HG02884 (cell line): Measurements from ENCODE around the gene LRRC19.

Experiments
- ATAC-seq: cut with Tn5 transposase; IDR thresholded peaks from one replicate; pipeline ENCODE4 v1.9.1; 2021; ENCODE audit warnings: mild to moderate bottlenecking, moderate library complexity; ENCODE audit not compliant: unreplicated experiment

The LRRC19 gene

GRCh38 chr9:27005491-27005890, at the start of gene LRRC19:
TSS of gene LRRC19 (minus strand) at chr9:27005672. CDS start at chr9:26999694, 5,978 bp downstream.
- no peak for ATAC-seq

- no peak for ATAC-seq
Observed at GRCh38 chr9:27054841-27055240, 49.4 kb upstream of the LRRC19 start.

GRCh38 chr9:27054125-27054524, 48.7 kb upstream of the LRRC19 start:
- ATAC-seq = no peak

DNA sequence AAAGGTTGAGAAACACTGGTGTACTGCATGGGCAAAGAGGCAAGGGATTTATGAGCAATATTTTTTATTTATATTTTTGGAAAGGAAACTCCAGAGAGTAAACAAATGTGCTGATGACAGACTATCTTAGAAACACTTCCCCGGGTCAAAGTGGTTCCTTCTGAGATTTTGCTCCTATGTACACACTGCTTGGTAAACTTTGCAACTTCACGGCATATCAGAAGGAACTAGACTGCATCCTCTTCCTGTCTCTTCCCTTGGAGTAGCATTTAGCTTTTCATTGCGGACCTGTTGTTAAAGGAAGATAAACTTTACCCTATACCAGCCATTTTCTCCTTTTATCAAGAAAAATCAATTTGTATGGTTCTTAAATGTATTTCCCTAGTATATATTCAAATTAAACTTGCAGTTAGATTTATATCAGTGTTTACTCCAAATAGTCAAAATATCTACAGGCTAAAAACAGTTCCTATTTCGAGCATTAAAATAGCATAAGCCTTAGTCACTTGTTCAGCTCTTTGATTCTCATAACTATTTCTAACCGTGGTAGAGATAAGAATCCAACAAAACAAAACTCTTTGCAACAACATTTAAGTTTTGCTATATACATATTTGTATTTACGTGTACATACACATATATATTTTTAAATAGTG, 48.0 kb upstream of the LRRC19 start:
- no peak for ATAC-seq

GRCh38 chr9:27047136-27047535, 41.7 kb upstream of the LRRC19 start:
- no peak for ATAC-seq

- no peak for ATAC-seq
Observed at GRCh38 chr9:27043176-27043575, 37.7 kb upstream of the LRRC19 start.

- ATAC-seq = no peak
Observed at GRCh38 chr9:27042476-27042875, 37.0 kb upstream of the LRRC19 start.

- ATAC-seq = no peak
Observed at GRCh38 chr9:27041746-27042145, 36.3 kb upstream of the LRRC19 start.

GRCh38 chr9:27037499-27037898, 32.0 kb upstream of the LRRC19 start:
- no peak for ATAC-seq

DNA sequence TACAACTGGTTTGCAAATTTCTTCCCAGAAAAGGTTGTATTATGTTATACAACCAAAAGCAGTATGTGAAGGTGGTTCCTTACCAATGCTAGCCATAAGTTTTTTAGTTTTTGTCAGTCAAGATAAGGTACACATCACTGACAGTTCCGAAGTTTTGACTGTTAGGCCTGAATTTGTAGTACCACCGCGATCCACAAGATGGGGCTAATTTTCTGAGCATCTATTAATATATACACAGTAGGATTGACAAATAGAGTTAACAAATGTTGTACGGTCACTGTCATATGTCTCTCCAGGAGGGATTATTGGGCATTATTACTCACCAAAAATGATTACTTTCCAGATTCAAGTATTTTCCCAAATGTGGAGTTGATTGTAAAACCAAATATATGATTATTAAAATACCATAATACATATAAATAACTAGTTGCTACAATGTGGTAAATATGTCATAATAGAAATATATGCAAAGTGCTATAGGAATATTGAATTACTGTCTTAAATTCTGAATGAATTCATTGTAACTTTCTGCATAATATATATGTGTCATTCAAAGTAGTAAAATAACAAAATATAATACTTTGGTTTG, 28.4 kb upstream of the LRRC19 start:
- ATAC-seq = peak; percentile 93

GRCh38 chr9:27029186-27029585, 23.7 kb upstream of the LRRC19 start:
- ATAC-seq = no peak

DNA sequence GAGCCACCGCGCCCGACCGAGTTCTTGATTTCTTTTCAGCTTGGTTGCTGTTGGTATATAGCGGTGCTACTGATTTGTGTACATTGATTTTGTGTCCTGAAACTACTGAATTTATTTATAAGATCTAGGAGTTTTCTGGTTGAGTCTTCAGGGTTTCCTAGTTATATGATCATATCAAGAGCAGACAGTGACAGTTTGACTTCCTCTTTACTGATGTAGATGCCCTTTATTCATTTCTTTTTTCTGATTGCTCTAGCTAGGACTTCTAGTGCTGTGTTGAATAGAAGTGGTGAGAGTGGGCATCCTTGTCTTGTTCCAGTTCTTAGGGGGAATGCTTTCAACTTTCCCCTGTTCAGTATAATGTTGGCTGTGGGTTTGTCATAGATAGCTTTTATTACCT, 17.4 kb upstream of the LRRC19 start:
- no peak for ATAC-seq

DNA sequence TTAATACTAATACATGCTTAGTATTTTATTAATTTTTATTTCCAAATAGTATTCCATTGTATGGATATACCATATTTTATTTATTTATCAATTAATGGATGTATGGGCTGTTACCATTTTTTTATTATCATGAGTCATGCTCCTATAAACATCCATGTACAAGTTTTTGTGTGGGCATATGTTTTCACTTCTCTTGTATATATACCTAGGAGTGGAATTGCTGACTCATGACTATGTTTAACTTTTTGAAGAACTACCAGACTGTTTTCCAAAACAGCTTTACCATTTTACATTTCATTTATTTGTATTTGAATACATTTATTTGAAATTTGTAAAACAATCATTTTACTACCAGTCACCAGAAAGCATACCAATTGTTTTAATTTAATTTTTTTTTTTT, 14.1 kb upstream of the LRRC19 start:
- no peak for ATAC-seq

GRCh38 chr9:27003426-27004077, 1.9 kb downstream of the LRRC19 start:
- ATAC-seq = no peak

DNA sequence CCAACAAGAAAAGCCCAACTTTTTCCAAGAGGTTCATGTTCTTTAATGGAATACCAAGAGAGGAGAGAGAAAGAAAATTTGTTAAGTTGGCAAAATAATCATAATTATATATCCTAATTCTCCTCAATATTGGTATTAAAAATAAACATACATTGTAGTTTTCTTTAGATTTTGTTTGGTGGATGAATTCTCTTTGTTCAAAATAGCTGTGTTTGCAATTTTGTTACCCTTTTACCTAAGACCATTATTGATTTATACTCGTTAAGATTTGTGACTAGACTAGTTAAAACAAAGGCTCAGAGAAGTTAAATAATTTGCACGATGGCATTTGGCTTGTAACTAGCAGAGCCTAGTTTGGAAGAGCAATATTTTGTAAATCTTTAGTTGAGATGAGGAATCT, 9.7 kb downstream of the LRRC19 start:
- no peak for ATAC-seq

DNA sequence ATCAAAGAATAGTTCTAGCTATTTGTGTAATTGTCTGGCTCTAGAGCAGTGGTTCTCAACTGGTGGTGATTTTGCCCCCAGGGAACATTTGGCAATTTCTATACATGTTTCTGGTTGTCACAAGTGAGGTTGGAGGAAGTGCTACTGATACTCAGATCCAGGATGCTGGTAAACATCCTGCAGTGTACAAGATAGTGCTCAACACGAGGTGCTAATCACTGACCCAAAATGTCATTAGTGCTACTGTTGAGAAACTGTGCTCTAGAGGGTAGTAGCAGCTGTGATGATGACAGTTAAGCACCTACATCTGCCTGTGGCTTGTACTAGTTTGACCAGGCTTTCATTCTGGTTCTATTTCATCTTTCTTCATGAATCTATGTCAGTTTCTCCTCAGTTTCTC, 22.1 kb downstream of the LRRC19 start:
- ATAC-seq = peak; percentile 62

DNA sequence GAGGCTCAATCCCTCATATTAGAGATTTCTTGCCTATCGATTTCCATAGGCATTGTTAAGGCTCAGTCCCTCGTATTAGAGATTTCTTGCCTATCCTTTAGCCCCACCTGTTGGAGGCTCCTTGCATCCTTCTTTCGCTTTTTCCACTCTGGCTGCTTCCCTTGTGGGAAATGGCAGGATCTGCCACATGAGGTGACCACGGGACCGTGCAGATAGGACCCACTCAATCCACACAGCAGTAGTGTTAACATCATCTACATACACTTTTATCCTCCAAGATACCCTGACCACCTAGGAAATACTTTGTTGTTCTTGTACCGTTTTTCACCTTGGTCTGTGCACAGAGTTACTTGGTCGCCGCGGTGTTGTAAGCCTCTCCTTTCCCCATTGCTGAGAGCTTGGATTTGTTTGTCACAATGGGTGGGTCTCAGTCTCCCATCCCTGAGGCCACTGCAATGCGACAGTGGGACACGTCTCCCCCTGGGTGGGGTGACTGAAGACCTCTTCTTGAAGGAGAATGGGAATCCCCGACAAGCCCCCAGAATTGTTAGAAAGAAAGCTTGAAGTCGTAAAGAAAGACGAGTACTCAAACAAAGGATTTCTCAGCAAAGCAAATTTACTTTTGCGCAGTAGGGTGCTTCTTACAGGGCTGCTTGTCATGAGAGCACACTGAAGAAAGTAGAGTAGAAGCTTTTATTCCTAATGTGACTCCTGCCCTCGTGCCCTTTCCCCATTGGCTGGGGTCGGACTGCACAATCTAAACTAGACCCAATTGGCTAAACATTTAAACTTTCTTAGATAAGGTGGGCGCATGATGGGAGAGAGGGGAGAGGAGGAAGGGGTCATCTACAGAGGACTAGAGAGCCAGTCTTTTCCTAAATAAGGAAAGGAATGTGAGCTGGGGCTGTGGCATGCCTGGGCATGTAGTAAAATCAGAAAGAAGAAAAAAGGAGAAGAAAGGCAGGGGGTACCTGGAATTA, 29.5 kb downstream of the LRRC19 start:
- no peak for ATAC-seq

GRCh38 chr9:26974927-26975326, 30.5 kb downstream of the LRRC19 start:
- no peak for ATAC-seq

DNA sequence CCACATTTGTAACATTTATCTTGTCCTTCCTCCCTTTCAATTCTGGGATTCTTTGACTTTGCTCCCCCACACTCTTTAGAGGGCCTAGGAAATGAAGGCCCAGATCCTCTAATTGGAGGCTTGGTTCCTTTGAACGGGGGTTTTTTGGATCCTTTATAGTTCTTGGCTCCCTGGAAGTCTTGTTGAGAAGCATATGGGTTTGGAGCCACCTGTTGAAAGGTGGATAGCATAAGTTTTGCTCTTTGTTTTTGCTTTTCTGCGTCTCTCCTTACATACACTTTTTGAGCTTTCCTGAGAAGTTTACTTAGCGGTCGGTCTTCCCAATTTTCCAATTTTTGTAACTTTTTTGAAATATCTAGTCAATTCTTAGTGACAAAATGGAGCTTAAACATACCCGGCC, 31.5 kb downstream of the LRRC19 start:
- no peak for ATAC-seq

DNA sequence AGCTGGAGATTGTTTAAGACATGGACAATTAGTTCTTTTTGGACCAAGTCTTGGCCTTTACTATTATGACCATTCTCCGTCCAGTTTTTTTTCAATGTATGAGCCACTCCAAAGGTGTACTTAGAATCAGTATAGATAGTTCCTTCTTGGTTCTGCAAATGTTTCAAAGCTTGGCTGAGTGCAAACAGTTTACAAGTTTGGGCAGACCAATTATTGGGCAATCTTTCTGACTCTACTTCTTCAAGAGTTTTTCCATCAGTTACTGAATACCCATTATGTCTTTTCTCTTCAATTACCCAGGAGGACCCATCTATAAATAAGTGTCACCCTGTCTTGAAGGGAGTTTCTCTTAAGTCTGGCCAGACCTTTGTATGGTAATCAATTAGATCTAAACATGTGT, 33.8 kb downstream of the LRRC19 start:
- no peak for ATAC-seq

- ATAC-seq = no peak
Observed at GRCh38 chr9:26956860-26957233, 48.6 kb downstream of the LRRC19 start.
